Measurements from ENCODE around the gene CAB39.

DNA sequence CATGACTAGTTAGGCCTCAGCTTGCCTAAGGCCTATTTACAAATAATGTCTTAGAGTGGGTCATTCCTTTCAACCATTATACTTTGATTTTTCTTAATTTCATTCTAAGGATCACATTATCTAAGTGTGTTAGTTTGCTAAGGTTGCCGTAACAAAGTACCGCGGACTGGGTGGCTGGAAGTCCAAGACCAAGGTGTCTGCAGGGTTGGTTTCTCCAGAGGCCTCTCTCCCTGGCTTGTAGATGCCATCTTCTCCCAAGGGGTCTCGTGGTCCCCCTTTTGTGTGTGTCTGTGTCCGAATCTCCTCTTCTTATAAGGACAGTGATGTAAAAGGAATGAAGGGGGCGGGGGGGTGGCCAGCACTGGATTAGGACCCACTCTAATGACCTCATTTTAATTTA is 133.7 kb downstream of the CAB39 start:
- TF ChIP-seq, protein P1, sequence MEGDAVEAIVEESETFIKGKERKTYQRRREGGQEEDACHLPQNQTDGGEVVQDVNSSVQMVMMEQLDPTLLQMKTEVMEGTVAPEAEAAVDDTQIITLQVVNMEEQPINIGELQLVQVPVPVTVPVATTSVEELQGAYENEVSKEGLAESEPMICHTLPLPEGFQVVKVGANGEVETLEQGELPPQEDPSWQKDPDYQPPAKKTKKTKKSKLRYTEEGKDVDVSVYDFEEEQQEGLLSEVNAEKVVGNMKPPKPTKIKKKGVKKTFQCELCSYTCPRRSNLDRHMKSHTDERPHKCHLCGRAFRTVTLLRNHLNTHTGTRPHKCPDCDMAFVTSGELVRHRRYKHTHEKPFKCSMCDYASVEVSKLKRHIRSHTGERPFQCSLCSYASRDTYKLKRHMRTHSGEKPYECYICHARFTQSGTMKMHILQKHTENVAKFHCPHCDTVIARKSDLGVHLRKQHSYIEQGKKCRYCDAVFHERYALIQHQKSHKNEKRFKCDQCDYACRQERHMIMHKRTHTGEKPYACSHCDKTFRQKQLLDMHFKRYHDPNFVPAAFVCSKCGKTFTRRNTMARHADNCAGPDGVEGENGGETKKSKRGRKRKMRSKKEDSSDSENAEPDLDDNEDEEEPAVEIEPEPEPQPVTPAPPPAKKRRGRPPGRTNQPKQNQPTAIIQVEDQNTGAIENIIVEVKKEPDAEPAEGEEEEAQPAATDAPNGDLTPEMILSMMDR (IDR thresholded peaks at IDR 0.05; ENCODE audit: control extremely low read depth in 1 of 3, insufficient read depth in 1 of 3, low read depth in 1 of 3, low read length in 3 of 3): no peak
- TF ChIP-seq SUZ12 (IDR thresholded peaks at IDR 0.05; ENCODE audit: low read length): no peak
- TF ChIP-seq POLR2AphosphoS5 (IDR thresholded peaks at IDR 0.05; ENCODE audit: low read depth, low read length): no peak
- TF ChIP-seq POLR2A (IDR thresholded peaks at IDR 0.05; ENCODE audit: control extremely low read depth in 1 of 2, low read depth in 2 of 2, low read length in 2 of 2): no peak
- no peak for TF ChIP-seq BCL11A (IDR thresholded peaks at IDR 0.05; ENCODE audit: low read depth in 2 of 2, low read length in 2 of 2)
- no peak for TF ChIP-seq PHF8 (conservative IDR thresholded peaks at IDR 0.05; ENCODE audit: low read depth, low read length)
- TF ChIP-seq EZH2 (IDR thresholded peaks at IDR 0.05; ENCODE audit: low read depth, low read length, severe bottlenecking): no peak
- TF ChIP-seq TBP (IDR thresholded peaks at IDR 0.05; ENCODE audit: low read depth, low read length): no peak
- no peak for TF ChIP-seq HDAC2 (IDR thresholded peaks at IDR 0.05; ENCODE audit: borderline replicate concordance in 1 of 2, low read depth in 2 of 2, low read length in 2 of 2)
- TF ChIP-seq SP2 (IDR thresholded peaks at IDR 0.05; ENCODE audit: low read length): no peak
- TF ChIP-seq TAF1 (IDR thresholded peaks at IDR 0.05; ENCODE audit: low read depth, low read length): no peak
- no peak for TF ChIP-seq SP1 (IDR thresholded peaks at IDR 0.05; ENCODE audit: low read depth, low read length)
- TF ChIP-seq ZNF274 (IDR thresholded peaks at IDR 0.05; ENCODE audit: borderline replicate concordance, extremely low read depth, low read length): no peak

All from H1 (cell line).